Vagina (tissue), 2 donors: ENCODE measurements around the gene GRM7.

Experiments
- POLR2A ChIP-seq, 2 donors: fragments of 450-650 bp; IDR thresholded peaks; one replicate each; pipeline ENCODE4 v1.6.1; 2017; ENCODE audit warnings: antibody characterized with exemption in 2 of 2, mild to moderate bottlenecking in 2 of 2, moderate library complexity in 2 of 2
- POLR2AphosphoS5 ChIP-seq, 2 donors: sonication (generic); formaldehyde crosslinking; IDR thresholded peaks; one replicate each; pipeline ENCODE4 v1.9.0; 2017; ENCODE audit warnings: antibody characterized with exemption in 2 of 2, mild to moderate bottlenecking in 2 of 2, low read depth in 1 of 2; ENCODE audit not compliant: insufficient read depth in 1 of 2
- TF ChIP-seq, protein P1 (sequence below), 3 experiments: fragments of 450-650 bp in 2 of 3; fragments of 200-600 bp in 1 of 3; sonication (generic) in 1 of 3; IDR thresholded peaks; one replicate each; pipeline ENCODE4 v1.5.1; 2017 to 2019; ENCODE audit warnings: antibody characterized with exemption in 3 of 3, mild to moderate bottlenecking in 2 of 3, moderate library complexity in 2 of 3

DNA sequence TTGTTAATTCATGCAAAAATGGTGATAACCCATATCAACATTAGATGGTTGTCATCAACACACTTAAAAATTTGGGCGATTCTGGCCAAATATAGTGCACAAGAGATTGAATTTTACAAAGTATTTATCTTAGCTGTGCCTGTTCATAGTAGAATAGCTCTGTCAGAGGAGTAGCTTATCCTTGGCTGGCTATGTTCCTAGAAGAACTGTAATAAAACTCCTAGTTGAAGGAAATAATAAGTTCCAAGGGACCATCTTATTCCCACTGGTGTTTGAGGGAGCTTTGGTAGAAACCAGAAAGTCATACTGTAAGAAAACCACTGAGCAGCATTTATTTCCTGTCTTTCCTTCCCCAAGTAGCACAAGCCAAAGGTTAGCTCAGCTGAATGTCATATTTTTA lies 201.8 kb downstream of the GRM7 start:
- TF ChIP-seq, protein P1, sequence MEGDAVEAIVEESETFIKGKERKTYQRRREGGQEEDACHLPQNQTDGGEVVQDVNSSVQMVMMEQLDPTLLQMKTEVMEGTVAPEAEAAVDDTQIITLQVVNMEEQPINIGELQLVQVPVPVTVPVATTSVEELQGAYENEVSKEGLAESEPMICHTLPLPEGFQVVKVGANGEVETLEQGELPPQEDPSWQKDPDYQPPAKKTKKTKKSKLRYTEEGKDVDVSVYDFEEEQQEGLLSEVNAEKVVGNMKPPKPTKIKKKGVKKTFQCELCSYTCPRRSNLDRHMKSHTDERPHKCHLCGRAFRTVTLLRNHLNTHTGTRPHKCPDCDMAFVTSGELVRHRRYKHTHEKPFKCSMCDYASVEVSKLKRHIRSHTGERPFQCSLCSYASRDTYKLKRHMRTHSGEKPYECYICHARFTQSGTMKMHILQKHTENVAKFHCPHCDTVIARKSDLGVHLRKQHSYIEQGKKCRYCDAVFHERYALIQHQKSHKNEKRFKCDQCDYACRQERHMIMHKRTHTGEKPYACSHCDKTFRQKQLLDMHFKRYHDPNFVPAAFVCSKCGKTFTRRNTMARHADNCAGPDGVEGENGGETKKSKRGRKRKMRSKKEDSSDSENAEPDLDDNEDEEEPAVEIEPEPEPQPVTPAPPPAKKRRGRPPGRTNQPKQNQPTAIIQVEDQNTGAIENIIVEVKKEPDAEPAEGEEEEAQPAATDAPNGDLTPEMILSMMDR (IDR thresholded peaks at IDR 0.05), result no peak
- TF ChIP-seq POLR2A (IDR thresholded peaks at IDR 0.05) (no peak), POLR2AphosphoS5 (IDR thresholded peaks at IDR 0.05; ENCODE audit: insufficient read depth in 1 of 2, low read depth in 1 of 2) (no peak)
